GM18858 (cell line): Measurements from ENCODE around the gene CDSN.

Source experiments
- ATAC-seq: cut with Tn5 transposase; IDR thresholded peaks from one replicate; pipeline ENCODE4 v1.9.1; 2021; ENCODE audit not compliant: unreplicated experiment

The CDSN gene

DNA sequence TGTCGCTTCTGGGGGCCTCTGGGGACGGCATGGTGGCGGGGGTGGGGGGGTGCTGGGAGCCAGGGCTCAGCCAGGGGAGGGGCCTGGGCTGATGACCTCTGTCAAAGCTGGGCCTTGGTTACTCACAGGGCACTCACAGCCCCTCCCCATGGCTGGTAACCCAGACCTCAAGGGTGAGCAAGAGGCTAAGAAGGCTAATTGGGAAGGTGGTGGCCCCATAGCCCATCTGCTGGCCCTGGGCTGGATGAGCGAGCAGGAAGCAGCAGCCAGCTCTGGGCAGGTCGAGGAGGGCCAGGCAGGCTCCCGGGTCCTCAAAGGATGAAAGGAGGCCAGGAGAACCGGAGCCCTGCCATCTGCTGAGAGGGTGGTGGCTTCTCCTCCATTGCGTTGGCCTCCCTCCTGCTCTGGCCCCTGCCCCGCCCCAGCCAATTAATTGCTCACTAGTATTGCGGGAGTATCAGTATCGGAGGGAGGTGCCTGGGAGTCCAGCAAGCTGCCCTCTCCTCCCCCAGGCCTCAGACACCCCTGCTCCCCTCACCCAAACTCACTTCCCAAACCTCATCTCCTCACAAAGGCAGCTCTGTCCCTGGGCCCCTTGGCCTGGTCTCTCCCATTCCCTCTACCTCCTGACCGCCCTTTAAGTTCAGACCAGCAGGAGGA, 1.0 kb upstream of the CDSN start:
- no peak for ATAC-seq

DNA sequence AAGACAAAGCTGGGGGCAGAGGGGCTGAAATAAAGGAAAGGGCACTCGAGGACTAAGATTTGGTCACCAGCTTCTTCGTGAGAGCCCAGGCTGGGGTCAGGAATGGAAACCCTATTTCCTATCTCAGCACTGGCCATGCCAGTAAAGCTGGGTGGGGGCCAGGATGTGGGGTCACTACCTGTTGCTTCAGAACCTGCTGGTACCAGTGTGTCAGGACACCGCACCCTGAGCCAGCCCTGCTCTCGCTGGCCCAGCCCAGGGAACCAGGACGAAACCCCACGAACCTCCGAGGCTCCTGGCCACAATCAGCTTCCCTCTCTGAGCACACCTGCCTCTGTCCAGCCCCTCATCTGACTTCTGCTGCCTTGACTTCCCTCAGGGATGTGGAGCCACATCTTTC, 2.1 kb downstream of the CDSN start:
- ATAC-seq: no peak

DNA sequence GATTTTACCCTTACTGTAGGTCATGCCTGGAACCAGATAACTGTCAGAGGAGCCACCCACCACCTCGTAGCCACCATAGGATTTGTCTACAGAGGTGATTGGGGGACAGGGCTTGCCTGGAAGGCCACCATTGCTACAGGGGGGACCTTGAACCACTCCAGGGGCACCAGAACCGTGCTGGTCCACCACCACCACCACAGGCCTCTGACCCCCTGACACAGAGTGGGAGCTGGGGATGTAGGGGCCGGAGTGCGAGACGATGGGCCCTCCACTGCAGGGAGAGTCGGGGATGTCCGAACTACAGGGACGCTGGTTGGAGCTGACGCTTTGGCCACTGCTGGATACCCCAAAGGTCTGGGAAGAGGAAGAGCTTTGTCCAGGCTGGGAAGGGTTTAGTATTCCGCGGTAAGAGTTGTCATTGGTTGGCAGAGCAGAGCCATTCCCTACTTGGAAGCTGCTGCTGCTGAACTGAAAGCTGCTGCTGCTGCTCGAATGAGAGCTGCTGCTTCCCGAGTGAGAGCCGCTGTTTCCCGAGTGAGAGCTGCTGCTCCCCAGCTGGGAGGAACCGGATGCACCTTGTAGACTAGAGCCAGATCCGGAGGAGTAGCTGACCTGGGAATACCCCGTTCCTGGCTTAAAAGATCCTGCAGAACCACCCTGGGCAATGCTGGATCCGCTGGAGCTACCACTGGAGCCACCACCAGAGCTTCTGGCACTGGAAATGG, 3.4 kb downstream of the CDSN start:
- no peak for ATAC-seq

DNA sequence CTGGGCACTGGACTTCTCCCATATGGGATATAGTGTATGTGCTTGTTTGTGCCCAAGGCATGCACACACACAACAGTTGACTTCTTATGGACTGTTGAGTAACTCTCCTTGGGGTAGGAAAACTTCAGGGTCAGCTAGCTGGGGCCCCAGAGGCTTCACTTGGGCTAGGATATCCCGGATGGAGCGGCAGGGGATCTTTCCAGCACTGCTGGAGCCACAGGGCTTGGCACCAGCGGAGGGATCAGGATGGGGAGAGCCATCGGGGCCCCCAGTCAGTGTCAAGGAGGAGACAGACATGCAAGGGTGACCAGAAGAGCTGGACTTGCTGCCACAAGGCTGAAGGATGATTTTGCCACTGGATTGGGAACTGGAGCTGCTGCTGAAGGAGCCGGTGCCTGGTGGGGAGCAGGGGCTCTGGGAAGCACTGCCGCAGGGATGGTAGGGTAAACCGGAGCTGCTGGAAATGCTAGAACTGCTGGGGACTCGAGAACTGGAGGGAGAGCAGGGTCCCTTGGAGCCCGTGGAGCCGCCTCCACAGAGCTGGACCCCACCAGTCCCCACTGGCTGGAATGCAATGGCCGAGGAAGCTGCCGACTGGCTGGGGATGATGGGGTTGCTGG, 4.2 kb downstream of the CDSN start:
- ATAC-seq: no peak

DNA sequence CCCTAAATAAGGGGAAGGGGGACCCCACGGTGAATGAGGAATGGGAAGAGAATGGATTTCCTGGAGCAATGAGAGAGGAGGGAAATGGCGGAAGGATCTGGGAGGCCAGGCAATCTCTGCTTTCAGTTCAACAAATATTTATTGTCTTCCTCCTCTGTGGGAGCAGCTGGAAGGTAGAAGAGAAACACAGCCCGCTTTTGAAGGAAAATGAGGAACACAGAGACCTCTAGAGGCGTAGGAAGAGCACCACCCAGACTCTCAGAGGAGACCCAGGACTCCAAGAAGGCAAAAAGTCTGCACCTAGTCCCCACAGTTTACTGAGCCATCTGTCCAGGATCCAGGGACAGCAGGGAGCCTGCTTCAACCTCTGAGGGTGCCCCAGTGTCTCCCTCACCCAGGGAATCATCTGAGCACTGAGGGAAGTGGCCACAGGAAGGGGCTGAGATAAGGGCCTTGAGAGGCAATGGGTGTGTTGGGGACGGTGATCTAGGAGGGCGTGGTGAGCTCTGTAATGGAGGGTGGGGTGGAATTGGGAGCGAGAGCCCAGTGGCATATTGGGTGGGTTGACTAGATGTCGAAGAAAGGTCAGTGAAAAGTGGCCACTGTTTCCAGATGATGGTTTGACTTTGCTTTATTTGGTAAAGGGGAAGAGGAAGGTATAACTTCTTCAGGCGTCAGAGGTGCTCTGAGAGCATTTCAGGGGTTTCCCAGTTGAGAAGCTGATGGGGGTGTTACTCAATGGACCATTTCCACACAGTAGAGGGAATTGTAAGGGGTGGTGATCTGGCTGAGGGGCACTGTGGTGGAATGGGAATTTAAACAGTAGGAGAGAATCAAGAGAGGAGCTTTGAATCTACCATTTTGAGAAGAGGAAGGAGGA, 5.0 kb downstream of the CDSN start:
- ATAC-seq: no peak

DNA sequence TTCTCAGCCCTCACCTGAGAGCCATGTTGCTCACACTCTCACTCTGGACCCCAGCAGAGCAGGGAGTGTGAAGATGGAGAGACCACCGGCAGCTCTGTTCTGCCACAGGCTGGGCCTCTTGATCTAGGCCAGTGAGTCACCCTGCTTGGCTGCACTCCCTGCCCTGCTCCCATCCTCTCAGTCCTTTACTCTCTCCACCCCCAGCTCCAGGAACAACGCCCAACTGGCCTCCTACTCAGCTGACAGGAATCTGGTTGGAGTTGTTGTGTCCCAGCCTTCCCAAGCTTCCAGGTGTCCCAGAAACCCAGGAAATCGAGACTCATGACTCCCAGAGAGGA, 5.7 kb downstream of the CDSN start, which contains the start of gene PSORS1C1:
Gene PSORS1C1, plus strand, starts transcription at position 260 of the 338 bp plus-strand sequence. CDS start 14,833 bp downstream, outside the sequence.
- no peak for ATAC-seq

DNA sequence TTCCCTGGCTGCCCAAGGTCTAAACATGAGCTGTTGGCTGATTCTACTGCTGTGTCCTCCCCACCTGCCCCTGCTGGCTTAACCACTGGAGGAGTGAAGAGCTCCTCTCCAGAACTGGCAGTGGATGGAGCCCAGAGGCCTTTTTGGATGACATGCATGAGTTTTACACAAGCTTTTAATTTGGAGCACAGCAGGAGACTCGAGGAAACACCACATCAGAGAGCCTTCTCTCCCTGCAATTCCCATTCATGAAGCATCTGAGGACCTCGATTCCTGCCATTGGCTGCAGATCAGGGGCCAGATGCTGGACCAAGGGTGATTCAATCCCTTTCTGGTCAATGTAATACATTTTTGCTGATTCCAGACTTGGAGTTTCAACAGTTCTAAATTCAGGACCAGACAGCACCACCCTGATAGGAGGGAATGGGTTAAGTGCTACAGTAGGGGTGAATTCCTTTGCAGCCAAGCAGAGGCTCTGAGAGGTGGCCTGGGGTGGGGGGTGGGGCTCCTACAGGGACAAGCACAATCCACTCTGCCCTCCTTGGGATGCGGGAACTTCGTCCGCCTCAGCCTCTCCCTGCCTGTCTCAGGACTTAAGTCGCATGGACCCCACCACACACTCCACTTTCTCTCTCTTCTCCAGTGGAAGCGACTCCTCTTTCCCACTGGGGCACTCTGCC, 6.2 kb downstream of the CDSN start:
- ATAC-seq: no peak

DNA sequence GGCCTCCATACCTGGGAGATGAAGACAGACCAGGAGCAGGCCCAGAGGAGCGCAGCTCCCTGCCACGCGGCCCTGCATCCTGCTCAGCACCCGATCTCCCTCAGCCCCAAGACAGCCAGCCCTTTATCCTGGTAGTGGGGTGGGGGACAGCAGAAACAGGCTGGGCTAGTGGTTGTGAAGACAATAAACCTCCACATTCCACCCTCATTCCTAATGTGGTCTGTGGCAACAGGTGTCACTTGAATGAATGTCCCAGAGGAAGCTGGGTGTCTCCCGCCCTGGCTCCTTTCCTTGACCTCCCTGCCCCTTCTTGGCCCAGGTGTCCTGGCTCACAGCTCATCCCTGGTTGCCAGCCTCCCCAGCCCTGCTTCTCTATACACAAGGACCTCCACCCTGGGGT, 7.8 kb downstream of the CDSN start, which contains the start of gene C6orf15:
Gene C6orf15, minus strand, starts transcription at position 98 of the 400 bp plus-strand sequence. Its CDS starts 20 bp downstream, at position 78.
- ATAC-seq: no peak

DNA sequence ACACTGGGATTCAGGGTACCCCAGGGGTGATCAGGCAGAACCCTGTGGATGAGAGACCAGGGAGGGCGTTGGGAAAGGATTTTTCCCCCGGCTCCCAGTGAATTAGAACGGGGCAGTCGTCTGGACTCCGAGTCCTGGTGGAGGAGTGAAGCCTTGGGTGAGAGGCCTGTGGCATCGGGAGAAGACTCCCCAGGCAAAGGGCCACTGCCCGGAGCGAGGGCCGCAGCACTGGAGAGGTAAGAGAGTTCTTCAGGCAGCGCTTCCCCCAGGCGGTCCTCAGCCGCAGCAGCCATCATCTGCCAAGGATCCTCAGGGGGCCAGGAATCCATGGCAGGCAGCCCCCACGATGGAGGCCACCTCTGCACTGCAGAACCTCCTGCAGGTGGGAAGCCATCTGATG, 8.5 kb downstream of the CDSN start:
- no peak for ATAC-seq

DNA sequence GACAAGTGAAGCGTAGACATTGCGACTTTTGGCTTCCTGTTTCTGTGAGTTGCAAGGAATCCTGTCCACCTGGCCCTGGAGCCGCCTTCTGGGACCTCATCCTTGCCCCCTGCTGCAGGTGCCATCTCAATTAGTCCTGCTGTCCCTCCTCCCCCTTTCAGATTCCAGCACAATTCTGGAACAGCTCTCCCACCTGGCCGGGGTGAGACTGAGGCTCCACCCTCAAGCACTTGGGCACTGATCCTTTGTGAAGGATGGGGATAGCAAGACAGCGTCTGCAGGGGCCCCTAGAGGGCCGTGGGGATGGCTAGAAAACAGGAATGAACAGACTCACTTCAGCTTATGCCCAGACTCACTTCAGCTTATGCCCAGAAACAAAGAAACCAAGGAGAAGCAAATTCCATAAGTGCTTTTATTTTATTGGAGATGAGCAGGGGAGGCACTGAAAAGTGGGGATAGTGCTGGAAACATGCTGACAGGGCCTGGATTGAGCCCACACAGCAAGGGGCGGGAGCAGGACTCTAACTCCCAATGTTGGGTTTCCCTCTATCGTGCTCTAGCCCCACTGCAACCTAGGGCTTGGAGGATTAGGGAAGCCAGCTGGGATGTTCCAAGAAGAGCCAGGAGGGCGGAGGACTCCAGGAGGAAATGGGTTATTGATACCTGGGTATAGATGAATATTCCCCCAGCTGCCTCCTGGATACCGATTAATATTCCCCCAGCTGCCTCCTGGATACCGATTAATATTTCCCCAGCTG, 9.2 kb downstream of the CDSN start:
- ATAC-seq: no peak

DNA sequence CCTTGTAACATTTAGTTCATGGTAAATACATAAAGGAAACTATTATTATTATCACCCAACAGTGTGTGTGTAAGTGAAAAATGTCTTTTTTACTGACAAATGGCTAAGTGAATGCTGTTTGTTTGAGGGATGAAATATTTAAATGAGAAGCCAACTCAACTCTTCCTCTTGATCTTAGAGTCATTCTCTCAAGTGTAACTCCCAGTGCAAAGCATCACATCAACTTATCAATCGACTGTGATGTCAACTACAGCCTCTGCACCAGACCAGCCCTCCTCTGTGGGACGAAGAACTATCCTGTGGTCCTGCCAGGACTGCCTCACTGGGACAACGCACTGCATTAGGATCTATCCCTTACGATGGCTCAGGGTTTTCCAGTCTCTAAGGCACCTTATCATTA, 13.2 kb downstream of the CDSN start:
- ATAC-seq: no peak

DNA sequence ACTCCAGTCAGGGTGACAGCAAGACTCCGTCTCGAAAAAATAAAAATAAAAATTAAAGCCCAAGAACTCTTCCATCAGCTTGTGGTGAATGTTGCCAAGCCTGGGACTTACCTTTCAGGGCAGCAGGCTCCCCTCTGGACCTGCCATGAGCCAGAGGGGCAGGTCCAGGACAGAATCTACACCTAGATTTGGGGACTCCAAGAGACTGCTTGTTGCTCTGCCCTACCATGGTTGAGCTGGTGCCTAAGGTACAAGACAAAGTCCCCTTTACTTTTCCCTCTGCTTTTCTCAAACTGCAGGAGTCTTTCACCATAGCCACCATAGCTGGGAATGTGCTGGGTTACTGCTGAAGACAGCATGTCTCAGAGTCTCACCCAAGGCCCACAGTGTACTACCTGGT, 17.1 kb downstream of the CDSN start:
- no peak for ATAC-seq

DNA sequence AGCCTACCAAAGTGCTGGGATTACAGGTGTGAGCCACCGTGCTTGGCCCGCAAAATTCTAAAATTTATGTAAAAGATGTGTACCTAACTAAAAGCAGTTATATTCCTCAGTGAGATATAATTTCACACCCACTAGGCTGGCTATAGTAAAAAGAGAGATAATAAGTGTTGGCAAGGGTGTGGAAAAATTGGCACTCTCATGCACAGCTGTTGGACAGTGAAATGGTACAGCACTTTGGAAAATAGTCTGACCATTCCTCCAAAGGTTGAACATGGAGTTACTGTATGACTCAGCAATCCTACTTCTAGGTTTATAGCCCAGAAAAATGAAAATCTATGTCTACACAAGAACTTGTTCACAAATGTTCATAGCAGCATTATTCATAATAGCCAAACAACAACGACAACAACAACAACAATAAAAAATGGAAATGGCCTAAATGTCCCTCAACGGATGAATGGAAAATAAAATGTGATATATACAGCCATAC, 21.8 kb downstream of the CDSN start:
- ATAC-seq: no peak

DNA sequence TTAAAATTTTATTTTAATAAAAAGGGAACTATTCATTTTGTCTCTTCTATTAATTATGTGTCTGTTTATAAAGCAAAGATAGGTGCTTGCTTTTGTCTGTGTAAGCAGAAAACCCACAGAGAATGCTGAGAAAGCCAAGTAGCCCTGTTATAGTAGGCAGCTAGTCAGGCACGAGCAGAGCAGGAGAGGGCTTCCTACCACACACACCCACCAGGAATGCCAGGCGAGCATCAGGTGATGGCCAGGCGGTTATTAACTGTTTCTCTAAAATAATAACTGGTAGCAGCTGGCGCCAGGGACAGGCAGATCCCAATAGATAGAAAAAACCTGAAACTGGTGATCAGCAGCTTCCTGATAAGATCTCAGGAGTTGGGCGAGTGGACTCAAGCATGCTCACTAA, 23.6 kb downstream of the CDSN start:
- ATAC-seq: no peak

DNA sequence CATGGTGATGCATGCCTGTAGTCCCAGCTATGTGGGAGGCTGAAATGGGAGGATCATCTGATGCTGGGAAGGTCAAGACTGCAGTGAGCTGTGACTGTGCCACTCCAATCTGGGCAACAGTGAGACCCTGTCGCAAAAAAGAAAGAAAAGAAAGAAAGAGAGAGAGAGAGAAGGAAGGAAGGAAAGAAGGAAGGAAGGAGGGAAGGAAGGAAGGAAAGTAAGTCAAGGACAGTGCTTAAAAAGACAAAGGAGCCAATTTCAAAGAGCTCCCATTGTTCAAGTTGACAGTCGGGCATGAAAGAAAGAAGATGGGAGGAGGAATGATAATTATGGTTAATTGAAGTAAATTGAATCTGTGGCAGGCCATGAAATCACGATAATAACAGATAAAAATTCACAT, 24.0 kb downstream of the CDSN start:
- no peak for ATAC-seq

DNA sequence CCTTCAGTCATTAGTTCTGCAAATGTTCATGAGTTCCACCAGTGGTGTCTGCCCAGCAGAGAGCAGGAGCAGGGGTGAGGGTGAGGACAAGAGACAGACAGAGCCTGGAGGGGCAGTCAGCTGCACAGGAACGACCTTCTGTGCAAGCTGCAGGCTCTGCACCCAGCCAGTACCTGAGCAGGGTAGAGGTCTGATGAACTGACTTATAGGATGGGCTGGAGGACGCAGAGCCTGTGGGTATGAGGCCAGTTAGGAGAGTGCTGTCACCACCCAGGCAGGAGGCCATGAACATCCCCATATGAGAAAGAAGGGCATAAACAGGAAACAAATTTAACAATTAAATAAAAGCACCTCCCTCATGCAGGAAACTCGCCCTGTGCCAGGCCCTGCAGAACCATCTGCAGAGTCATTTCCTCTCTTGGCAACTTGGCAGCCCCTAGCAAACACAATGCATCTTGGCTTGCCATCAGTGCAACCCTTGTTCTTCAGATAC, 25.8 kb downstream of the CDSN start:
- no peak for ATAC-seq

DNA sequence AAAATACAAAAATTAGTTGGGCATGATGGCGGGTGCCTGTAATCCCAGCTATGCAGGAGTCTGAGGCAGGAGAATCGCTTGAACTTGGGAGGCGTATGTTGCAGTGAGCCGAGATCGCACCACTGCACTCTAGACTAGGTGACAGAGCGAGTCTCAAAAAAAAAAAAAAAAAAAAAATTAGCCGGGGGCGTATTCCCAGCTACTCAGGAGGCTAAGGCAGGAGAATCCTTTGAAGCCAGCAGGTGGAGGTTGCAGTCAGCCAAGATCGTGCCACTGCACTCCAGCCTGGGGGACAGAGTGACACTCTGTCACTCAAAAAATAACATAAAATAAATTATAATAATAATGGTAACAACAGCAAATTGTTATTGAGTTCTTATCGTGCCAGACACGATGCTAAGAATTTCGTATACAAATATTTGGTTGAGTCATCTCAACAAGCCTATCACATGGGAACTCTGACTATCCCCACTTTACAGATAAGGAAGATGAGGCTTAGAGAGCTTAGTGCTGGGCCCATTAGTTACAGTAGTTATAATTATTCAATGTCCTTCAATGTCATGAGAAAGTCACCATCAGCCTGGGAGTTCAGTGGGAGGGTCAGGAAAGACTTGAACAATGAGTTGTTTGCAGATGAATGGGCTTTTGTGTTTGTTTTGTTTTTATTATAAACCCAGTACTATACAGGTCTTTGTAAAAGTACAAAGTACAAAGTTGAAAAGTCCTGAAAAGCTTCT, 27.3 kb downstream of the CDSN start:
- ATAC-seq: no peak

DNA sequence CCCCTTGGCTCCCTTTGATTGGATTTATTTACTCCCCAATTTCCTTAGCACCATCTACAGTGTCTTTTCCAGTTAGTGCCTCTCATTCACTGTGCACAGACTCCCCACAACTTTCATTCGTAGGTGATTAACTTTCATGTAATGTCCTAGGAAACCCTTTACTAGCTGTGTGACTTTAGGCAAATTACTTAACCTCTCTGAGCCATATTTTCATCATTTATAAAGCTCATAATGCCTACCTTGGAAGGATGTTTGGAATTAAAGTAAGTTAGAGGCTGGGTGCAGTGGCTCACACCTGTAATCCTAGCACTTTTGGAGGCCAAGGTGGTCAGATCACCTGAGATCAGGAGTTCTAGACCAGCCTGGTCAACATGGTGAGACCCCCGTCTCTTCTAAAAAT, 28.0 kb downstream of the CDSN start:
- no peak for ATAC-seq

DNA sequence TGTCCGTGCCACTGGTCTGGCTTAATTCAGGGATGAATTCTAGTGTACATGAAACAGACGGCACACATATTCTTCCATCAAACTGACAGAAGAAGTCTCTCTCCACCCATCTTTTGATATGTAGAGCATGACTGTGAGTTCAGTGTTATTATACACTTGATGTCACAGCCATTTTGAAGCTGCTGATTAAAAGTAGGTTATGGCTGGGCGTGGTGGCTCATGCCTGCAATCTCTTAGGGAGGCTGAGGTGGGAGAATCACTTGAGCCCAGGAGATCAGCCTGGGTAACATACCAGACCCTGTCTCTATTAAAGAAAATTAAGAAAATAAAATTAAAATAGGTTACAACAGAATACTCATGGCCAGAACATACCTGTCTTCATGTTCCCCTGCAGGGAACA, 28.6 kb downstream of the CDSN start:
- no peak for ATAC-seq
